ENCODE results near the gene A2M. TPM values are rescaled to one million over a fixed set of nuclear protein-coding genes. Genes with fewer than 3 reads are reported as not detected.

Gene A2M
- total and polyA plus RNA-seq, 4 donors, result 1,731 to 2,622 (median 2,052) TPM

DNA sequence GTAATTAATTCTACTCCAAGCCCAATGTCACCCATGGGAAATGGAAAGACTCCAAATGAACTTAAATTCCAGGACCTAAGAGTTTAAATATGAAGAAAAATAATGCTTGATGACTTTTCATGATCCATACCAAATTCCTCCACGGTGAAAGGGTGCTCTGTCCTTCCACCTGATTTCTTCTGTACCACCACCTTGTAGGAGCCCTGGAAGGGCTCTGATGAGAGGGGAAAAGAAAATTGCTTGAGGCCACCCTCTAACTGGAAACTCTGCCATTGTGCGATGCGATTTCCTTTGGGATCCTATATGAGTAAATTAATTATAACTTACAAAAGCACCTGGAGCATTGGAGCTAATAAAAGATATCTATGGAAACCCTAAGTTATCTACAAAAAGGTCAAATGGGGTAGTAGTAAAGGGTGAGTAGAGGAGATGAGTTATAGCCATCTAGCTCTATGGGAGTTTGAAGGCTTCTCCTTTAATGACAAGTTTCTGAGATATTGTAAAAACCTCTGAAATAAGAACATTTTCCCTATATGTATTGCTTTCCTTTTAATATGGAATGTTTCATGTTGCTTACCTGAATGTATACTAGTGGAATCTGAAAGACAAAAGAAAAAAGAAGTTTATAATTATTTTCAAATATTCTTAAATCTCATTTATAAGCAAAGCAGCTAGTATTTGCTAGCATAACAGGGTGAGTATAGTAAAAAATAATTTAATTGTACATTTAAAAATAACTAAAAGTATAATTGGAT, 5.8 kb downstream of the A2M start:
- TF ChIP-seq EGR1 (IDR thresholded peaks at IDR 0.05; ENCODE audit: low read depth in 2 of 2) (no peak), HNF4A (conservative IDR thresholded peaks at IDR 0.05) (no peak), HNF4G (IDR thresholded peaks at IDR 0.05) (no peak), FOXA2 (IDR thresholded peaks at IDR 0.05) (no peak), SP1 (IDR thresholded peaks at IDR 0.05) (no peak), YY1 (IDR thresholded peaks at IDR 0.05) (no peak), JUND (IDR thresholded peaks at IDR 0.05) (no peak), RXRA (IDR thresholded peaks at IDR 0.05) (no peak), RAD21 (IDR thresholded peaks at IDR 0.05) (no peak), NR2F2 (IDR thresholded peaks at IDR 0.05) (no peak), GABPA (IDR thresholded peaks at IDR 0.05 in 1 of 2, conservative IDR thresholded peaks at IDR 0.05 in 1 of 2) (no peak), FOXA1 (IDR thresholded peaks at IDR 0.05) (no peak)
- TF ChIP-seq, protein P1, sequence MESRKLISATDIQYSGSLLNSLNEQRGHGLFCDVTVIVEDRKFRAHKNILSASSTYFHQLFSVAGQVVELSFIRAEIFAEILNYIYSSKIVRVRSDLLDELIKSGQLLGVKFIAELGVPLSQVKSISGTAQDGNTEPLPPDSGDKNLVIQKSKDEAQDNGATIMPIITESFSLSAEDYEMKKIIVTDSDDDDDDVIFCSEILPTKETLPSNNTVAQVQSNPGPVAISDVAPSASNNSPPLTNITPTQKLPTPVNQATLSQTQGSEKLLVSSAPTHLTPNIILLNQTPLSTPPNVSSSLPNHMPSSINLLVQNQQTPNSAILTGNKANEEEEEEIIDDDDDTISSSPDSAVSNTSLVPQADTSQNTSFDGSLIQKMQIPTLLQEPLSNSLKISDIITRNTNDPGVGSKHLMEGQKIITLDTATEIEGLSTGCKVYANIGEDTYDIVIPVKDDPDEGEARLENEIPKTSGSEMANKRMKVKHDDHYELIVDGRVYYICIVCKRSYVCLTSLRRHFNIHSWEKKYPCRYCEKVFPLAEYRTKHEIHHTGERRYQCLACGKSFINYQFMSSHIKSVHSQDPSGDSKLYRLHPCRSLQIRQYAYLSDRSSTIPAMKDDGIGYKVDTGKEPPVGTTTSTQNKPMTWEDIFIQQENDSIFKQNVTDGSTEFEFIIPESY (IDR thresholded peaks at IDR 0.05), result no peak
- TF ChIP-seq, protein P2, sequence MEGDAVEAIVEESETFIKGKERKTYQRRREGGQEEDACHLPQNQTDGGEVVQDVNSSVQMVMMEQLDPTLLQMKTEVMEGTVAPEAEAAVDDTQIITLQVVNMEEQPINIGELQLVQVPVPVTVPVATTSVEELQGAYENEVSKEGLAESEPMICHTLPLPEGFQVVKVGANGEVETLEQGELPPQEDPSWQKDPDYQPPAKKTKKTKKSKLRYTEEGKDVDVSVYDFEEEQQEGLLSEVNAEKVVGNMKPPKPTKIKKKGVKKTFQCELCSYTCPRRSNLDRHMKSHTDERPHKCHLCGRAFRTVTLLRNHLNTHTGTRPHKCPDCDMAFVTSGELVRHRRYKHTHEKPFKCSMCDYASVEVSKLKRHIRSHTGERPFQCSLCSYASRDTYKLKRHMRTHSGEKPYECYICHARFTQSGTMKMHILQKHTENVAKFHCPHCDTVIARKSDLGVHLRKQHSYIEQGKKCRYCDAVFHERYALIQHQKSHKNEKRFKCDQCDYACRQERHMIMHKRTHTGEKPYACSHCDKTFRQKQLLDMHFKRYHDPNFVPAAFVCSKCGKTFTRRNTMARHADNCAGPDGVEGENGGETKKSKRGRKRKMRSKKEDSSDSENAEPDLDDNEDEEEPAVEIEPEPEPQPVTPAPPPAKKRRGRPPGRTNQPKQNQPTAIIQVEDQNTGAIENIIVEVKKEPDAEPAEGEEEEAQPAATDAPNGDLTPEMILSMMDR (IDR thresholded peaks at IDR 0.05; ENCODE audit: low read depth, low read length, missing input control), result no peak
- TF ChIP-seq, protein P3, sequence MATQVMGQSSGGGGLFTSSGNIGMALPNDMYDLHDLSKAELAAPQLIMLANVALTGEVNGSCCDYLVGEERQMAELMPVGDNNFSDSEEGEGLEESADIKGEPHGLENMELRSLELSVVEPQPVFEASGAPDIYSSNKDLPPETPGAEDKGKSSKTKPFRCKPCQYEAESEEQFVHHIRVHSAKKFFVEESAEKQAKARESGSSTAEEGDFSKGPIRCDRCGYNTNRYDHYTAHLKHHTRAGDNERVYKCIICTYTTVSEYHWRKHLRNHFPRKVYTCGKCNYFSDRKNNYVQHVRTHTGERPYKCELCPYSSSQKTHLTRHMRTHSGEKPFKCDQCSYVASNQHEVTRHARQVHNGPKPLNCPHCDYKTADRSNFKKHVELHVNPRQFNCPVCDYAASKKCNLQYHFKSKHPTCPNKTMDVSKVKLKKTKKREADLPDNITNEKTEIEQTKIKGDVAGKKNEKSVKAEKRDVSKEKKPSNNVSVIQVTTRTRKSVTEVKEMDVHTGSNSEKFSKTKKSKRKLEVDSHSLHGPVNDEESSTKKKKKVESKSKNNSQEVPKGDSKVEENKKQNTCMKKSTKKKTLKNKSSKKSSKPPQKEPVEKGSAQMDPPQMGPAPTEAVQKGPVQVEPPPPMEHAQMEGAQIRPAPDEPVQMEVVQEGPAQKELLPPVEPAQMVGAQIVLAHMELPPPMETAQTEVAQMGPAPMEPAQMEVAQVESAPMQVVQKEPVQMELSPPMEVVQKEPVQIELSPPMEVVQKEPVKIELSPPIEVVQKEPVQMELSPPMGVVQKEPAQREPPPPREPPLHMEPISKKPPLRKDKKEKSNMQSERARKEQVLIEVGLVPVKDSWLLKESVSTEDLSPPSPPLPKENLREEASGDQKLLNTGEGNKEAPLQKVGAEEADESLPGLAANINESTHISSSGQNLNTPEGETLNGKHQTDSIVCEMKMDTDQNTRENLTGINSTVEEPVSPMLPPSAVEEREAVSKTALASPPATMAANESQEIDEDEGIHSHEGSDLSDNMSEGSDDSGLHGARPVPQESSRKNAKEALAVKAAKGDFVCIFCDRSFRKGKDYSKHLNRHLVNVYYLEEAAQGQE (IDR thresholded peaks at IDR 0.05), result no peak
- TF ChIP-seq, protein P4, sequence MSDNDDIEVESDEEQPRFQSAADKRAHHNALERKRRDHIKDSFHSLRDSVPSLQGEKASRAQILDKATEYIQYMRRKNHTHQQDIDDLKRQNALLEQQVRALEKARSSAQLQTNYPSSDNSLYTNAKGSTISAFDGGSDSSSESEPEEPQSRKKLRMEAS (IDR thresholded peaks at IDR 0.05), result no peak
- no peaks in the 10 kb centered on the region for H3K9me3 ChIP-seq (ENCODE audit: control insufficient read depth in 4 of 4, low read length in 3 of 4)
- no peak overlapping the region for H3K9ac ChIP-seq (ENCODE audit: low read depth in 1 of 2, low read length in 2 of 2)
- 96% methylated on average over 3 of the region's 3 CpGs for WGBS
- no peak for DNase-seq (ENCODE audit: low spot score)
- H3K36me3 ChIP-seq (ENCODE audit: control insufficient read depth in 4 of 4, insufficient read depth in 3 of 4, low read depth in 1 of 4, low read length in 3 of 4), result peaks cover 24 to 65% (median 54%) of the 10 kb centered on the region in 4 donors
- no peak overlapping the region for H3K4me3 ChIP-seq (ENCODE audit: low read depth in 1 of 3, low read length in 3 of 3)
- peaks cover 0 to 17% (median 2%) of the 10 kb centered on the region in 4 donors for H3K4me1 ChIP-seq (ENCODE audit: control insufficient read depth in 4 of 4, insufficient read depth in 4 of 4, low read length in 3 of 4)
- no peaks in the 10 kb centered on the region for H3K27me3 ChIP-seq (ENCODE audit: control insufficient read depth in 4 of 4, insufficient read depth in 4 of 4, low read length in 3 of 4)
- H3K27ac ChIP-seq (ENCODE audit: low read depth in 1 of 2, low read length in 2 of 2), result no peak overlapping the region

DNA sequence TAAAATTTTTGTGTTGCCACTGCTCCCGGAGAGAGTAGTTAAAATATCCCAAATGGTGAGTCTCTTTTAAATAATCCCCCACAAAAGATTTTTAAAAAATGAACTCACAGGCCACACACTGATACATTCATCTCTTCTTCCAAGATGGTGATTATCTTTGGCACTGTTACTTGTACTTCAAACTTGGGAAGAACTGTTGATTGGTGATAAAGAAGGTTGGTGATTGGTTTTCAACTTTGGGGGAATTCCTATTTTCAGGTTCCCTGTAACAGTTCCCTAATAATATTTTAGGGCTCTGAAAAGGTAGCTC, 6.6 kb downstream of the A2M start:
- peaks cover 25 to 72% (median 61%) of the 10 kb centered on the region in 4 donors for H3K36me3 ChIP-seq (ENCODE audit: control insufficient read depth in 4 of 4, insufficient read depth in 3 of 4, low read depth in 1 of 4, low read length in 3 of 4)
- H3K27ac ChIP-seq (ENCODE audit: low read depth in 1 of 2, low read length in 2 of 2), result no peak overlapping the region
- no peak overlapping the region for H3K4me3 ChIP-seq (ENCODE audit: low read depth in 1 of 3, low read length in 3 of 3)
- WGBS, result 93% methylated on average over 1 of the region's 1 CpG
- H3K9ac ChIP-seq (ENCODE audit: low read depth in 1 of 2, low read length in 2 of 2), result no peak overlapping the region
- no peaks in the 10 kb centered on the region for H3K9me3 ChIP-seq (ENCODE audit: control insufficient read depth in 4 of 4, low read length in 3 of 4)
- H3K4me1 ChIP-seq (ENCODE audit: control insufficient read depth in 4 of 4, insufficient read depth in 4 of 4, low read length in 3 of 4), result peaks cover 0 to 17% (median 2%) of the 10 kb centered on the region in 4 donors
- DNase-seq (ENCODE audit: low spot score), result no peak
- H3K27me3 ChIP-seq (ENCODE audit: control insufficient read depth in 4 of 4, insufficient read depth in 4 of 4, low read length in 3 of 4), result no peaks in the 10 kb centered on the region
- no peak for TF ChIP-seq NR2F2 (IDR thresholded peaks at IDR 0.05)
- no peak for TF ChIP-seq FOXA1 (IDR thresholded peaks at IDR 0.05)
- TF ChIP-seq YY1 (IDR thresholded peaks at IDR 0.05), result no peak
- no peak for TF ChIP-seq EGR1 (IDR thresholded peaks at IDR 0.05; ENCODE audit: low read depth in 2 of 2)

Measured in liver (tissue), 9 donors.